HepG2 (cell line): ENCODE results near the gene SHBG. TPM values are rescaled to one million over a fixed set of nuclear protein-coding genes. Genes with fewer than 3 reads are reported as not detected.

Experiments
- ATAC-seq: fragments of 200-7000 bp; cut with Tn5 transposase; 3 replicates; pipeline ENCODE4 v1.9.1; 2020; ENCODE audit warnings: mild to moderate bottlenecking, moderate library complexity
- BruUV-seq: library from RNA; stranded (reverse); fragments of 400-500 nt; replicated peaks from 2 replicates; lab custom pipeline; 2021; lab: Mats Ljungman, UMichigan
- CTCF ChIA-PET: fragments of 300-600 bp; formaldehyde crosslinking; extraction: SDS; loops from one replicate; lab custom pipeline; 2021; ENCODE audit warnings: low total read pairs, inconsistent platforms, low intra/inter-chr PET ratio; lab: Yijun Ruan, JAX
- POLR2A ChIA-PET: fragments of 350-600 bp; sonication (Branson Sonifier 250); formaldehyde crosslinking; loops from one replicate; lab custom pipeline; 2020; ENCODE audit warnings: antibody characterized with exemption, inconsistent platforms; lab: Yijun Ruan, JAX
- DNase-seq: peaks from one replicate; pipeline ENCODE4 v3.0.0-alpha.2; 2015; ENCODE audit warnings: low spot score
- FAIRE-seq: peaks from 3 replicates; lab custom pipeline; 2011; peaks lifted over from hg19 to GRCh38; lab: Jason Lieb, UNC
- H2AFZ ChIP-seq: one replicate; pipeline ENCODE4 v1.6.1; 2011; ENCODE audit warnings: low read length, inconsistent platforms
- H3K27ac ChIP-seq: fragments of 300-600 bp; 3 replicates; pipeline ENCODE4 v1.8.0; 2011; ENCODE audit warnings: mixed run types, mild to moderate bottlenecking, mixed read lengths, low read length, inconsistent platforms; ENCODE audit not compliant: insufficient read depth; ENCODE audit errors: extremely low read length
- H3K27me3 ChIP-seq, 2 experiments: fragments of 200-600 bp in 1 of 2; 2 replicates in 1 of 2; 3 replicates in 1 of 2; pipeline versions ENCODE4 v1.6.0 to v1.8.0; 2011; ENCODE audit warnings: low read length in 2 of 2, mild to moderate bottlenecking in 2 of 2, moderate library complexity in 2 of 2, inconsistent platforms in 1 of 2; ENCODE audit not compliant: insufficient read depth in 2 of 2, control insufficient read depth in 1 of 2
- H3K36me3 ChIP-seq, 2 experiments: fragments of 200-600 bp in 1 of 2; replicated peaks in 1 of 2; 2 replicates in 1 of 2; 3 replicates in 1 of 2; pipeline versions ENCODE4 v1.5.1 to v1.8.0; 2011; ENCODE audit warnings: low read length in 2 of 2, inconsistent platforms in 1 of 2; ENCODE audit not compliant: insufficient read depth in 2 of 2, control insufficient read depth in 1 of 2
- H3K4me1 ChIP-seq: 2 replicates; pipeline ENCODE4 v1.5.1; 2012; ENCODE audit warnings: low read length, inconsistent platforms; ENCODE audit not compliant: insufficient read depth
- H3K4me2 ChIP-seq: 2 replicates; pipeline ENCODE4 v1.6.0; 2011; ENCODE audit warnings: low read depth, low read length, inconsistent platforms
- H3K4me3 ChIP-seq, 3 experiments: fragments of 200-600 bp in 1 of 3; sonication (generic), shearing (Covaris generic) in 1 of 3; replicated peaks in 1 of 3; 2 replicates each; pipeline ENCODE4 v1.5.1; 2011 to 2016; ENCODE audit warnings: low read length in 3 of 3, inconsistent platforms in 2 of 3, low read depth in 2 of 3, mild to moderate bottlenecking in 2 of 3, control low read depth in 1 of 3, mixed read lengths in 1 of 3; ENCODE audit not compliant: insufficient read depth in 1 of 3
- H3K79me2 ChIP-seq: one replicate; pipeline ENCODE4 v1.6.1; 2011; ENCODE audit warnings: low read length, inconsistent platforms; ENCODE audit not compliant: insufficient read depth
- H3K9ac ChIP-seq: 2 replicates; pipeline ENCODE4 v1.6.0; 2011; ENCODE audit warnings: mild to moderate bottlenecking, low read depth, low read length, inconsistent platforms; ENCODE audit not compliant: insufficient read depth
- H3K9me3 ChIP-seq: 2 replicates; pipeline ENCODE4 v1.5.1; 2012; ENCODE audit warnings: mild to moderate bottlenecking, low read length
- H4K20me1 ChIP-seq: 2 replicates; pipeline ENCODE4 v1.6.0; 2011; ENCODE audit warnings: inconsistent platforms, mild to moderate bottlenecking, low read length, moderate library complexity; ENCODE audit not compliant: insufficient read depth
- AGO2 ChIP-seq: fragments of 200-400 bp; formaldehyde crosslinking; optimal IDR thresholded peaks from 2 replicates; pipeline ENCODE3; 2017; ENCODE audit warnings: mild to moderate bottlenecking, low read depth, low read length, moderate library complexity
- ARID3A ChIP-seq: IDR thresholded peaks from 2 replicates; pipeline ENCODE4 v1.6.1; 2012; ENCODE audit warnings: low read depth, low read length, improper control_type of control experiment
- BRCA1 ChIP-seq: sonication (generic); formaldehyde crosslinking; IDR thresholded peaks from 2 replicates; pipeline ENCODE4 v1.4.0; 2020; ENCODE audit warnings: missing genetic modification reagents
- DDIT3 ChIP-seq: sonication (generic); formaldehyde crosslinking; IDR thresholded peaks from 2 replicates; pipeline ENCODE4 v1.4.0; 2020; ENCODE audit warnings: mild to moderate bottlenecking, missing genetic modification reagents
- DRAP1 ChIP-seq: IDR thresholded peaks from 2 replicates; pipeline ENCODE4 v1.6.1; 2016; ENCODE audit warnings: missing genetic modification reagents, missing compliant biosample characterization
- GLMP ChIP-seq: sonication (generic); formaldehyde crosslinking; IDR thresholded peaks from 2 replicates; pipeline ENCODE4 v1.9.0; 2021; ENCODE audit warnings: missing genetic modification reagents, mild to moderate bottlenecking, borderline replicate concordance
- GTF3A ChIP-seq: sonication (generic); formaldehyde crosslinking; conservative IDR thresholded peaks from 2 replicates; pipeline ENCODE4 v1.4.0; 2020; ENCODE audit warnings: mild to moderate bottlenecking, missing genetic modification reagents
- NFE2 ChIP-seq: sonication (generic); formaldehyde crosslinking; IDR thresholded peaks from 2 replicates; pipeline ENCODE4 v1.4.0; 2020; ENCODE audit warnings: missing genetic modification reagents
- NR2C2 ChIP-seq: sonication (generic); formaldehyde crosslinking; IDR thresholded peaks from 2 replicates; pipeline ENCODE4 v1.4.0; 2020; ENCODE audit warnings: missing genetic modification reagents, mild to moderate bottlenecking, moderate library complexity, borderline replicate concordance
- RFXANK ChIP-seq: IDR thresholded peaks from 2 replicates; pipeline ENCODE4 v1.6.1; 2016
- TFDP1 ChIP-seq: IDR thresholded peaks from 2 replicates; pipeline ENCODE4 v1.6.1; 2016; ENCODE audit warnings: missing compliant biosample characterization, missing genetic modification reagents, borderline replicate concordance
- ZKSCAN5 ChIP-seq: sonication (generic); formaldehyde crosslinking; IDR thresholded peaks from 2 replicates; pipeline ENCODE4 v1.5.1; 2020; ENCODE audit warnings: mild to moderate bottlenecking, missing genetic modification reagents
- ZNF256 ChIP-seq: sonication (generic); formaldehyde crosslinking; conservative IDR thresholded peaks from 2 replicates; pipeline ENCODE4 v1.4.0; 2020; ENCODE audit warnings: missing genetic modification reagents
- ZNF263 ChIP-seq: sonication (generic); formaldehyde crosslinking; IDR thresholded peaks from 2 replicates; pipeline ENCODE4 v1.4.0; 2020; ENCODE audit warnings: missing genetic modification reagents
- ZNF274 ChIP-seq: sonication (generic); formaldehyde crosslinking; IDR thresholded peaks from 2 replicates; pipeline ENCODE4 v1.5.1; 2020; ENCODE audit warnings: mild to moderate bottlenecking, missing genetic modification reagents
- ZNF275 ChIP-seq: sonication (generic); formaldehyde crosslinking; IDR thresholded peaks from 2 replicates; pipeline ENCODE4 v1.8.0; 2022; ENCODE audit warnings: missing genetic modification reagents, mild to moderate bottlenecking, inconsistent platforms, borderline replicate concordance
- ZNF713 ChIP-seq: sonication (generic); formaldehyde crosslinking; IDR thresholded peaks from 2 replicates; pipeline ENCODE4 v1.4.0; 2020; ENCODE audit warnings: mild to moderate bottlenecking, missing genetic modification reagents
- ZNF878 ChIP-seq: sonication (generic); formaldehyde crosslinking; IDR thresholded peaks from 2 replicates; pipeline ENCODE4 v1.8.1; 2023; ENCODE audit warnings: mild to moderate bottlenecking, missing genetic modification reagents, moderate library complexity
- WGBS: methylation state at CpG from one replicate; pipeline ENCODE4 v1.1.6; 2017; ENCODE audit warnings: low lambda C conversion rate; 5-methylcytosine and 5-hydroxymethylcytosine counted together
- in situ Hi-C: cut with HindIII; loops from 2 replicates; pipeline ENCODE4 v1.10.0; 2017; ENCODE audit warnings: low pct_unique_long_range_greater_than_20kb; ENCODE audit not compliant: extremely low pct_ligation_motif_present
- intact Hi-C: fragments of 100-400 bp; cut with micrococcal nuclease; formaldehyde crosslinking; loops from one replicate; pipeline ENCODE4 v1.10.0; 2022; ENCODE audit not compliant: unreplicated experiment
- polyA plus RNA-seq, 8 experiments: library from polyadenylated mRNA; depleted of rRNA in 3 of 8; stranded (reverse) in 7 of 8; unstranded in 1 of 8; fragments of >200 nt; fragmentation: Illumina TruSeq in 4 of 8; extraction: Trizol in 4 of 8; gene quantifications; 2 replicates each; pipeline versions ENCODE4 v1.2.1 to v1.2.3, GENCODE V29; 2011 to 2016; ENCODE audit warnings: low read depth in 4 of 8, missing spikeins in 1 of 8, mixed read lengths in 1 of 8; ENCODE audit not compliant: insufficient read depth in 1 of 8
- total RNA-seq, 5 experiments: library from RNA; depleted of rRNA; stranded (reverse); fragments of >200 nt; fragmentation: Illumina TruSeq; extraction: Trizol; gene quantifications; 2 replicates each; pipeline ENCODE4 v1.2.3, GENCODE V29; 2016; ENCODE audit warnings: low read depth in 1 of 5

Gene SHBG
- total and polyA plus RNA-seq, 2 of the 13 experiments (the other 11 are each of a cell fraction or from before 2014, with no cell fraction given), result 4.0 to 6.1 TPM

- FAIRE-seq (no peak), DNase-seq (no peak)
- Histone ChIP-seq H3K4me3 (peak overlapping the region; percentile 82 to 92 (median 89)), H3K79me2 (peaks cover 15% of the 10 kb centered on the region), H3K36me3 (no peaks in the 10 kb centered on the region)
- TF ChIP-seq DRAP1 (no peak), AGO2 (no peak), DDIT3 (no peak), BRCA1 (CRISPR knock-in tag) (no peak), ZNF713 (CRISPR knock-in tag) (no peak), ZNF878 (CRISPR knock-in tag) (no peak), ARID3A (no peak), ZNF263 (CRISPR knock-in tag) (no peak), ZNF256 (no peak), NFE2 (CRISPR knock-in tag) (no peak), RFXANK (no peak), TFDP1 (no peak), GTF3A (CRISPR knock-in tag) (no peak), ZNF275 (CRISPR knock-in tag) (no peak), NR2C2 (CRISPR knock-in tag) (no peak), ZKSCAN5 (CRISPR knock-in tag) (no peak), GLMP (no peak), ZNF274 (CRISPR knock-in tag) (no peak)
- TF ChIP-seq, all 625 proteins: peak for 0
- ATAC-seq, result no peak
- Histone ChIP-seq H3K4me1 (peaks cover 61% of the 10 kb centered on the region), H3K9ac (peak overlapping the region; percentile 92), H4K20me1 (no peaks in the 10 kb centered on the region), H3K27ac (peak overlapping the region; percentile 96), H3K27me3 (no peaks in the 10 kb centered on the region; a peak in 1 of 5 replicates), H2AFZ (no peak overlapping the region), H3K4me2 (peak overlapping the region; percentile 90), H3K9me3 (no peaks in the 10 kb centered on the region)
- no TSS peak for BruUV-seq
- 85% methylated on average over 7 of the region's 7 CpGs for WGBS
- in situ Hi-C loops, result no loop called here
- POLR2A ChIA-PET, result interaction anchor here (1.9 to 3.2 kb wide), 9 partner anchors 9 to 61 kb away, joined by 4 to 63 read pairs (median 16); partner anchors contain the start of genes ATP1B2, FXR2, MPDU1 and TP53
- intact Hi-C loops, result no loop called here
- CTCF ChIA-PET, result no interaction called here
Observed at GRCh38 chr17:7626307-7626706, 3.6 kb upstream of the SHBG start.
